Stomach (tissue), 9 donors: ENCODE data around the gene SETD1B. TPM values are rescaled to one million over a fixed set of nuclear protein-coding genes. Genes with fewer than 3 reads are reported as not detected.

ENCODE experiments used
- DNase-seq, 2 donors: peaks; one replicate each; pipeline versions ENCODE4 v3.0.0 to v3.0.0-alpha.2; 2013 to 2019
- H3K27ac ChIP-seq, 5 donors: fragments of 200-600 bp in 4 of 5; sonication (generic) in 4 of 5; one replicate each; pipeline ENCODE4 v1.5.1; 2013 to 2019; ENCODE audit warnings: mild to moderate bottlenecking in 1 of 5, moderate library complexity in 1 of 5
- H3K27me3 ChIP-seq, 3 donors: fragments of 200-600 bp; sonication (generic); one replicate each; pipeline ENCODE4 v1.5.1; 2017 to 2019; ENCODE audit warnings: mixed run types in 1 of 3
- H3K36me3 ChIP-seq, 4 donors: fragments of 200-600 bp; sonication (generic); 1 replicate in 3 of 4; 2 replicates in 1 of 4; pipeline ENCODE4 v1.5.1; 2016 to 2019
- H3K4me1 ChIP-seq, 4 donors: fragments of 200-600 bp; sonication (generic); one replicate each; pipeline ENCODE4 v1.5.1; 2016 to 2019
- H3K4me3 ChIP-seq, 4 donors: fragments of 200-600 bp; sonication (generic) in 3 of 4; one replicate each; pipeline ENCODE4 v1.5.1; 2016 to 2019; ENCODE audit warnings: mild to moderate bottlenecking in 1 of 4
- H3K9me3 ChIP-seq, 4 donors: fragments of 200-600 bp; sonication (generic); one replicate each; pipeline ENCODE4 v1.5.1; 2016 to 2019
- CTCF ChIP-seq, 7 experiments: fragments of 450-650 bp in 4 of 7; fragments of 200-600 bp in 3 of 7; sonication (generic) in 3 of 7; IDR thresholded peaks; one replicate each; pipeline ENCODE4 v1.5.1; 2016 to 2019; ENCODE audit warnings: antibody characterized with exemption in 7 of 7, control low read depth in 2 of 7, mild to moderate bottlenecking in 1 of 7
- EP300 ChIP-seq: sonication (generic); formaldehyde crosslinking; IDR thresholded peaks from one replicate; pipeline ENCODE4 v1.6.1; 2017; ENCODE audit warnings: antibody characterized with exemption
- POLR2A ChIP-seq, 4 donors: fragments of 450-650 bp; IDR thresholded peaks; one replicate each; pipeline ENCODE4 v1.6.1; 2016; ENCODE audit warnings: antibody characterized with exemption in 4 of 4, control low read depth in 2 of 4, mild to moderate bottlenecking in 1 of 4, moderate library complexity in 1 of 4
- POLR2AphosphoS5 ChIP-seq, 3 donors: sonication (generic); formaldehyde crosslinking; IDR thresholded peaks; one replicate each; pipeline ENCODE4 v1.6.1; 2016; ENCODE audit warnings: antibody characterized with exemption in 3 of 3
- WGBS, 5 donors: extraction: QIAGEN DNeasy Blood & Tissue Kit in 3 of 5; methylation state at CpG; one replicate each; pipeline versions ENCODE4 v1.1.5 to v1.1.7; 2013 to 2018; 5-methylcytosine and 5-hydroxymethylcytosine counted together
- intact Hi-C: fragments of 100-400 bp; cut with DNase I; formaldehyde crosslinking; loops from one replicate; pipeline ENCODE4 v1.15.1; 2023; ENCODE audit warnings: low total_unique reads
- polyA plus RNA-seq, 3 donors: library from polyadenylated mRNA; stranded (reverse); fragments of 200-250 nt; gene quantifications; one replicate each; pipeline ENCODE4 v1.2.3, GENCODE V29; 2013
- total RNA-seq, 5 donors: library from RNA; depleted of rRNA; stranded (reverse); fragments of >200 nt; gene quantifications; one replicate each; pipeline versions ENCODE4 v1.1.0 to v1.2.3, GENCODE V29; 2014 to 2016
- donor health status: healthy with polysubstance abuse.
- donor health status: Bipolar disorder and iron deficiency.
- donor health status: healthy.

Gene SETD1B
- total and polyA plus RNA-seq, 8 donors = 3.2 to 27.5 (median 8.2) TPM

- intact Hi-C loops = no loop called here
- H3K36me3 ChIP-seq = no peaks in the 10 kb centered on the region
- H3K27me3 ChIP-seq = no peaks in the 10 kb centered on the region
- DNase-seq = no peak
- TF ChIP-seq CTCF (IDR thresholded peaks at IDR 0.05) (no peak), EP300 (no peak), POLR2AphosphoS5 (IDR thresholded peaks at IDR 0.05) (no peak), POLR2A (IDR thresholded peaks at IDR 0.05) (no peak)
- H3K4me3 ChIP-seq = peak overlapping the region; percentile 54 to 68 (median 59)
- no peaks in the 10 kb centered on the region for H3K9me3 ChIP-seq
- peaks cover 4 to 22% (median 16%) of the 10 kb centered on the region in 4 donors for H3K4me1 ChIP-seq
- H3K27ac ChIP-seq = peak overlapping the region; percentile 75 to 85 (median 82)
- WGBS, 5 donors = 65 to 71% (median 67%) methylated on average over 24 of the region's 24 CpGs
These were observed 36.4 kb downstream of the SETD1B start for GRCh38 chr12:121839993-121840761.

- intact Hi-C loops = no loop called here
- Histone ChIP-seq H3K27ac (no peak overlapping the region), H3K27me3 (no peaks in the 10 kb centered on the region), H3K9me3 (no peaks in the 10 kb centered on the region), H3K4me3 (no peak overlapping the region), H3K4me1 (peaks cover 4 to 22% (median 15%) of the 10 kb centered on the region in 4 donors), H3K36me3 (no peaks in the 10 kb centered on the region)
- TF ChIP-seq CTCF (IDR thresholded peaks at IDR 0.05) (no peak), POLR2AphosphoS5 (IDR thresholded peaks at IDR 0.05) (no peak), EP300 (no peak), POLR2A (IDR thresholded peaks at IDR 0.05) (no peak)
- no peak for DNase-seq
- 37 to 69% (median 49%) methylated on average over 13 of the region's 13 CpGs for WGBS, 5 donors
These were observed 39.6 kb downstream of the SETD1B start for GRCh38 chr12:121843236-121843982.

GRCh38 chr12:121845701-121846100, 41.9 kb downstream of the SETD1B start:
- H3K36me3 ChIP-seq = no peaks in the 10 kb centered on the region
- no peaks in the 10 kb centered on the region for H3K9me3 ChIP-seq
- peaks cover 0 to 2% (median 0%) of the 10 kb centered on the region in 4 donors for H3K4me1 ChIP-seq
- TF ChIP-seq CTCF (IDR thresholded peaks at IDR 0.05) (no peak), POLR2AphosphoS5 (IDR thresholded peaks at IDR 0.05) (no peak), EP300 (no peak), POLR2A (IDR thresholded peaks at IDR 0.05) (no peak)
- no peaks in the 10 kb centered on the region for H3K27me3 ChIP-seq
- no peak overlapping the region for H3K27ac ChIP-seq
- DNase-seq = no peak
- intact Hi-C loops = no loop called here
- 67 to 100% (median 92%) methylated on average over 1 of the region's 1 CpG for WGBS, 5 donors
- no peak overlapping the region for H3K4me3 ChIP-seq

- Histone ChIP-seq H3K4me1 (no peaks in the 10 kb centered on the region), H3K27me3 (no peaks in the 10 kb centered on the region), H3K9me3 (no peaks in the 10 kb centered on the region), H3K36me3 (no peaks in the 10 kb centered on the region), H3K4me3 (no peak overlapping the region), H3K27ac (no peak overlapping the region)
- TF ChIP-seq EP300 (no peak), POLR2AphosphoS5 (IDR thresholded peaks at IDR 0.05) (no peak), POLR2A (IDR thresholded peaks at IDR 0.05) (no peak), CTCF (IDR thresholded peaks at IDR 0.05) (no peak)
- DNase-seq = no peak
- 95 to 99% (median 96%) methylated on average over 6 of the region's 6 CpGs for WGBS, 5 donors
- intact Hi-C loops = no loop called here
These were observed 45.4 kb downstream of the SETD1B start for GRCh38 chr12:121849211-121849610.
